SKM-1 (cell line): ENCODE results near the gene SFXN5.

Experiments used
- DNase-seq: peaks from one replicate; lab custom pipeline; 2025; ENCODE audit not compliant: unreplicated experiment; lab: John Stamatoyannopoulos, UW

The SFXN5 gene

DNA sequence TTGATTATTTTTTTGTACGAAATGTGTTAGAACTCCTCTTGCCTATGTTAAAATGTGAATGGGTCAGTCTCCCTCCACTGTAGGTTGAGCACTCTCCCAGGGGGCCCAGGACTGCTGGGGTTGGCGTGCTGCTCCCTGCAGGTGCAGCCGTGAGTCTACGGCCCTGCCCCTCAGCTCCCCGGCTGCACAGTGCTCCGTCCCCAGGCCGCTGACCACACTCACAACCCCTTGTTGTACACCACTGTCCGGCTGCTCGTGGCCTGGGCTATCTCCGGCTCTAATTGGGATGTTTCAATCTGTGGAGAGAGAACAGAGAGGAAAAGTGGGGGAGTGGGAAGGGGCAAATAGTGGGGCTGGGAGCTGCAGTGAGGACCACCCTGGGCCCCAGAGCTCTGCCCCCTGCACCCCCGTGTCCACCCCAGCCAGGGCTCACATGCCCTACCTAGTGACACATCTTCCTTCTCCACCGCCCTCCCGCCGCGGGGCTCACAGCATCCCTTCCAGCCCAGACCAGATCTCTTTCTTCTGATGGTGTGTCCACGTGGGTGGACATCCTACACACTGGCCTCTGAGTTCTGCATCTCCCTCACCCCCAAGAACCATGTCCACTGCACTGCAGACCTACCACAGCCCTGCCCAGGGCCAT lies 126.6 kb downstream of the SFXN5 start:
- no peak for DNase-seq

DNA sequence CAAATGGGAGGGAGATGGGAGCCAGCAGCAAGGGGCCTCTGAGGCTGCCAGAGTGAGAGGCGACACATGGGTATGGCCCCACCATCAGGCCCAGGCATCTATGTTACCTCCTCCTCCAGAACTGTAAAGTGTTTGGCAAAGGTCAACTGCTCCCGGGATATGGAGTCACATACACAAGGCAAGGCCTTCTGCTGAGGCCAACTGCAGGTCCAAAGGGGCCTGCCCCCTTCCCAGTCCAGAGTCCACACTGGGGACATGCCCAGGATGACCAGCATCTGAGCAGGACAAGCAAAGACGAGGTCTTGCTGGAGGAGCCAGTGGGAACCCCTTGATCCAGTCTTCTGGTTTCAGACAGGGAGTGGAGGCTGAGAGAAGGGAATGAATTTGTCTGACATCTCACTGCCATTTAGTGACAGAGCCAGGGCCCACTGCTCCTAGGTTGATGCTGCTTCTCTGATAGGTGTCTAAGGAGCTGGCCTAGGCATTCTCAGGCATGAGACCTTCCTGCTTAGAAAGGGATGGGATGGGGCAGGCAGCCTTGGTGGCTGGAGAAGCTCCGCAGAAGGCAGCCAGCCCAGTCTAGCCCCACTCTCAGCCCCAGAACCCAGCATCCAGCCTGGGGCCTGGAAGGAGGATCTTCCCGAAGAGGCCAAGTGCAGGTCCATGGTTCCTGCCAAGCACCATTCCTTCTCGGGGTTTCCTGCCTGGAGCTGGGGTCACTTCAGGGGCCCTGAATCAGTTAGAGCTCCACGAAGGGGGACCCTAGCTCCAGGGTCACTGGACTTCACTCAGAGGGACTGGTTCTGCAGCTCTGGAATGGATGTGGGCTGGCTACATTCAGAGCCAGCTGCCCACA lies 127.7 kb downstream of the SFXN5 start:
- no peak for DNase-seq

DNA sequence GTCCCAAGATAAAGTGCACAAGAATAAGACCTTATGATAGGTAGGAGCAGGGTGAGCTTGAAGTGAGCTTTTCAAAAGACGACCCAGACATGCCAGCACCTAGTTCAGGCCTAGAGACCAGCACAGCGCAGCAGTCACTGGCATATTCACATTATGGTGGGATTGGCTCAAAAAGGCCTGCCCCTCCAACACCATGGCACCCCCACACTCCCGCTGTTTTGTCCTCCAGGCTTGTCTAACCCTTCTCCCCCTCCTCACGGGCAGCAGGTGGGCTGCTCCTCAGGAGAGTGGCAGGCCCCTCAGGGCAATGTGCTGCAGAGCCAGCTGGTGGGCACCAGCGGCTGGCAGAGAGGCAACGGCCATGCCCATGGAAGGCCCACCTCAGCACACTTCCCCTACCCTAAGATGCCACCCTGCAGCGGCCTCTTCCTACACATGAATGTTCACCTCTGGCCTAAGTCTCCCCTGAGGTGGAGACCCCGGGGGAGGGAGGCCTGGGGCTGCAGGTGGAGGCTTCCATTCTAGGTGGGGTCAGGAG lies 128.6 kb downstream of the SFXN5 start:
- no peak for DNase-seq

DNA sequence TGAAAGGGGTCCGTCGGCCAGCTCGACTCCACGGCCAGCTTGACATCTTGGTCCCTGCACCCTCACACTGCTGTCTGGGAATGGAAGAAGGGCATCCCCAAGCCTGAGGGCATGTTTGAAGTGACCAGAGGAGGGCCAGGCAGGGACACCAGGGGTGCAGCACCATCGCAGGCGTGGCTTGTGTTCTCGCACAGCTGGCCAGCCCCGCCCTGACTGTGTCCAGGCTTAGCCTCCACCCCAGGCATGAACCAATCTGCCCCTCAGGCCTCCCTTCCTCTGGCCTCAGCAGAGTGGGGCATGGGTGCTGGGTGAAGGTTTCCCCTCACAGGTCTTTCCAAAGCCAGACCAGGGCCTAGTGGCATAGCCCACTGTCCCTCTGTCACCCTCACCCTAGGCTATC lies 129.2 kb downstream of the SFXN5 start:
- no peak for DNase-seq

DNA sequence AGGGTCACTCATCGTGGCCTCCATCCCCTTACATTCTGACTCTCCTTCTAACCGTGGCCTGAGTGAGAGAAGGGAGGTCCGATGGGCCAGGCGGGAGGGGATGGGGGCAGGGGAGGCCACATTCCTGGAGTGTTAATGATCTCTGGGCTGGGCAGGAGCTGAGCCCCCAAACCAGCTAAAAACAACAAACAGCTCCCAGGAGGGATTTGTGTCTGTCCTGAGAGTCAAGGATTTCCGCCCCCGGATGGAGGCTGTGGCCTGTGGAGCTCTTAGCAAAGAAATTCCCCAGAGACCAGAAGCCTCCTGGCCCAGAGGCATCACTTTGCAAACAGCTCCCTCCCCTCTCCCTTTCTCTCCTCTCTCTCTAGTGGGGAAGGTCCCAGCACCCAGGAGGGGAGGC lies 130.7 kb downstream of the SFXN5 start:
- no peak for DNase-seq

DNA sequence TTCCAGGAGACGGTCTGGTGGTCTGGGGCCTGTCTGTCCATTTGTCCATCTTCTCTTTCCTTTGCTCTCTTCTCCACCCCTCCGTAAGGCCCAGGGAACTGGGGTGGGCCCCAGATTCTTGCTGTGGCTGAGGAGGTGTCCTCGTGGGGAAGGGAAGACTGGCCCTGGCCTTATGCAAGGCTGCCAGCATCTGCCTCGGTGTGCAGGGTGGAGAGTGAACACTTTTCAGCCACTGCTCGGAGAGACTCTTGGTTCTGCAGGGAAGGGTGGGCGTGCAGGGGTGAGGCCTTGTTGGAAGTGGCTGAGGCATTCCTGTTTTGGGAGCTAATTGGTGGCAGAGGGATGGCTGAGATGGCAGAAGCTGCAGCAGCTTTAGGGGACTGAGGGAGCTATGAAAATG lies 131.2 kb downstream of the SFXN5 start:
- DNase-seq: no peak

DNA sequence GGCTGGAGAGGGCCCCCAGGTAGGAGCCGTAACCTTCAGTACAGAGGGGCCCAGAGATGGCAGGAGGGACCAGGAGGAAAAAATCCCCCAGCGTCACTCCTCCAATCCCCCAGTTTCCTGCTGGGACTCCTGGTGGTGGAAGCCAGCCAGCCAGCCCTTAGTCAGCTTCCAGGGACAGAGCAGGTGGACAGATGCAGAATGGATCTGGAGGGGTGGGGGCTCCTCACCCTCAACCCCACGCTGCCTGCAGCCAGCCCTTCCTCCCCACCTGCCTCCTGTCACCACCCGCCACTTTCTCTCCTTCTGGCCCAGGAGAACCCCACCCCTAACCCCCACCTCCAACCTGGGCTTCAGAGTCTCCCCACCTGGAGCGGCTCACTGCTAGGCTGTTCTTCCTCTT lies 133.1 kb downstream of the SFXN5 start:
- DNase-seq: no peak

DNA sequence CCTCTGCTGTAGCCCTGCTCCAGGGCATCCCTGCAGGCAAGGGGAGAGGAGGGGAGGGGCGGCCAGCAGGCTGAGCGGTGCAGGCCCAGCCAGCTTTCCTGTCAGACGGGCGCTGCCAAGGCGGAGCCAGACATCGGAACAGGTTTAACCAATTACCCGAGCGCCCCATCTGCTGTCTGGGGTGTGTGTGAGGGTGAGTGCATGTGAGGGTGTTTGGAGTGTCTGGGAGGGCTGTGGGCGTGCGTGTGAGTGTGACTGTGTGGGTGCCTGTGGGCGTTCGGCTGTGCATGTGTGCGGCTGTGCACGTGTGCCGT lies 134.2 kb downstream of the SFXN5 start:
- DNase-seq: no peak

DNA sequence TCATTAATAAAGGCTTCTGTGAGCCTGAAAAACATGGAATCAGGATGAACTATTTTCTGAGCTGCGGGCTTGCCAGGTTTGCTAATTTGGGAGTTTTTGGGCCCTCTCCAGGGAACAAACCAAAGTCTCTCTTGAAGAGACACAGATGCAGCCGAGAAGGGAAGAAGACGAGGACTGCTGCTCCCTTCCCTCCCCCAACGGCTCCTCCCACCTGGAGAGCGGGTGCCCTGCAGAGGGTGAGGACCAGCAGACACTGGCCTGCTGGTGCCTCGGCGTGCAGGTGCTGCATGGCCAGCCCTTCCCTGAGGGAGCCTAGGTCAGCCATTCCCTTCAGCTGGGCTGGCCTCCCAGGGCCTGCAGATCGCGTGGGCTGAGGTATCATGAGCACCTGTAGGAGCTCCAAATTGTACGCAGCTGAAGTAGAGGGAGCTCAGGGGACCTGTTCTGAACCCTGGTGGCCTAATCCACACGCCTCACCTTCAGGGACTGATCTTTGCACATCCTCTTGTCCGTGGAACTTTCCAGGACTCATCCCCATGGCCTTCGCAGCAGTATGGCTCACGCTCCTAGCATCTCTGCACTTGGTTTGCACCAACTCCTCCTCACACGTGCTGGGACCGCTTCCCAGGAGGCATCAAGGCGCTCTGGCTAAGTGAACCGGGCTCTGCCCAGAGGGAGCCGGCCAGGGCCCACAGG lies 134.7 kb downstream of the SFXN5 start:
- no peak for DNase-seq

DNA sequence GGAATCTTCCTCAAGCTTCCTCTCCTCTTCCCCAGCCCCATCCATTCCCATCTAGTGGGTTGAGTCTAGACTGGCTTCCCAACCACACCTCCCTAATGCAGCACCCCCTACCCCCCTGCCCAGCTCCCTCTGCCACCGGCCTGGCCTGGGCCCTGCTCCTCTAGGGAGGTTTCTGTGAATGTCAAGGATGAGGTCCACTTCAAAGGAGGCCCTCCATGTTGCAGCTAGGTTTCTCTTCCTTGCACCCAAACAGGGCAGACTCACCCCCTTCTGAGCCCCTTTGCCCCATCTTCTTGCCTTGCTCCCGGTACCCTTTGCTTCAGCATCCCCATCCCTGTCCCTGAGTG lies 135.9 kb downstream of the SFXN5 start:
- DNase-seq: no peak

DNA sequence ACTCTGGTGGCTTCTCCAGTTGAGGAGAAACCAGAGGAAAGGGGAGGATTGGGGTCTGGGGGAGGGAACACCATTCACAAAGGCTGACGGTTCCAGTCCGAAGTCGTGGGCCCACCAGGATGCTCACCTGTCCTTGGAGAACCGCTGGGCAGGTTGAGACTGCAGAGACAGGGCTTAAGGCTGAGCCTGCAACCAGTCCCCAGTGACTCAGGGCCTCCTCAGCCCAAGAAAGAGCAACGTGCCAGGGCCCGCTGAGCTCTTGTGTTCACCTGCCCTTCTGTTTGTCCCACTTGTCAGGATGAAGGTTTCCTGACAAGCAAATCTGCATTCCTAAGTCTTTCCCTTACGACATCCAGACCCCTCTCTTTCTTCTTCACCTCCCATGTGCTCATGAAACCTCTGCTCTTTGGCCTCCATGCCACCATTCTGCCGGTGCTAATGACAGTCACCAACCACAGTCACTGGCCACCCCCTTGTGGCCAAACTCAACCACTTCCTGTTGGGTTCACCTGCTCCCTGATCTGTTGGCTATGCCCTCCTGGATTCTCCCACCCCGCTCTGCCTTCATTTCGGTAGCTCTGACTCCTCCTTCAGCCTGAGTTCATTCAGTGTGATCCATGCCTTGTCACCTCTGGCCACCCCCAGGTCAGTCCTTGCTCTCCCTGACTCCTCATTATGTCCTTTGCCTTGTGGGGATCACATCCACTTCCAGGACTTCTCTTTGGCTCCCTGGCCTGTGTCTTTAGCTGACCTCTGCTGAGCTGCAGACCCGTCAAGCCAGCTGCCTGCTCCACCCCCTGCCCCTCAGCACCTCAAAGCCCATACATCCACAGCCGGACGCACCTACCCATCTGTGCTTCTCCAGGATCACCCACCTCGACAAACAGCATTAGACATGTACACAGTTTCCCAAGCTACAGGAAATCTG lies 136.6 kb downstream of the SFXN5 start:
- no peak for DNase-seq

DNA sequence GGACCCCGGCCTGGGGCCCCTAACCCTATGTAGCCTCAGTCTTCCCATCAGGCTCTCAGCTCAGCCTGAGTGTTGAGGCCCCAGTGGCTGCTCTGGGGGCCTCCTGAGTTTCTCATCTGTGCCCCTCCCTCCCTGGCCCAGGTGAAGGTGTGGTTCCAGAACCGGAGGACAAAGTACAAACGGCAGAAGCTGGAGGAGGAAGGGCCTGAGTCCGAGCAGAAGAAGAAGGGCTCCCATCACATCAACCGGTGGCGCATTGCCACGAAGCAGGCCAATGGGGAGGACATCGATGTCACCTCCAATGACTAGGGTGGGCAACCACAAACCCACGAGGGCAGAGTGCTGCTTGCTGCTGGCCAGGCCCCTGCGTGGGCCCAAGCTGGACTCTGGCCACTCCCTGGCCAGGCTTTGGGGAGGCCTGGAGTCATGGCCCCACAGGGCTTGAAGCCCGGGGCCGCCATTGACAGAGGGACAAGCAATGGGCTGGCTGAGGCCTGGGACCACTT lies 137.8 kb downstream of the SFXN5 start:
- no peak for DNase-seq

DNA sequence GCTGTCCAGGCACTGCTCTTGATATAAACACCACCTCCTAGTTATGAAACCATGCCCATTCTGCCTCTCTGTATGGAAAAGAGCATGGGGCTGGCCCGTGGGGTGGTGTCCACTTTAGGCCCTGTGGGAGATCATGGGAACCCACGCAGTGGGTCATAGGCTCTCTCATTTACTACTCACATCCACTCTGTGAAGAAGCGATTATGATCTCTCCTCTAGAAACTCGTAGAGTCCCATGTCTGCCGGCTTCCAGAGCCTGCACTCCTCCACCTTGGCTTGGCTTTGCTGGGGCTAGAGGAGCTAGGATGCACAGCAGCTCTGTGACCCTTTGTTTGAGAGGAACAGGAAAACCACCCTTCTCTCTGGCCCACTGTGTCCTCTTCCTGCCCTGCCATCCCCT lies 138.3 kb downstream of the SFXN5 start:
- DNase-seq: no peak

DNA sequence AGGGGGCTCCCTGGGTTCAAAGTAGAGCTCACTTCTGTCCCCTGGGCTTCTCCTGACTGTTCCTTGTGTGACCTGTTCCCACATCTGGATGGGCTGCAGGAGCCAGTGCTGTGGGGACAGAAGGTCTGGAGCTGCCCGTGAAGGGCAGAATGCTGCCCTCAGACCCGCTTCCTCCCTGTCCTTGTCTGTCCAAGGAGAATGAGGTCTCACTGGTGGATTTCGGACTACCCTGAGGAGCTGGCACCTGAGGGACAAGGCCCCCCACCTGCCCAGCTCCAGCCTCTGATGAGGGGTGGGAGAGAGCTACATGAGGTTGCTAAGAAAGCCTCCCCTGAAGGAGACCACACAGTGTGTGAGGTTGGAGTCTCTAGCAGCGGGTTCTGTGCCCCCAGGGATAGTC lies 138.7 kb downstream of the SFXN5 start:
- no peak for DNase-seq

DNA sequence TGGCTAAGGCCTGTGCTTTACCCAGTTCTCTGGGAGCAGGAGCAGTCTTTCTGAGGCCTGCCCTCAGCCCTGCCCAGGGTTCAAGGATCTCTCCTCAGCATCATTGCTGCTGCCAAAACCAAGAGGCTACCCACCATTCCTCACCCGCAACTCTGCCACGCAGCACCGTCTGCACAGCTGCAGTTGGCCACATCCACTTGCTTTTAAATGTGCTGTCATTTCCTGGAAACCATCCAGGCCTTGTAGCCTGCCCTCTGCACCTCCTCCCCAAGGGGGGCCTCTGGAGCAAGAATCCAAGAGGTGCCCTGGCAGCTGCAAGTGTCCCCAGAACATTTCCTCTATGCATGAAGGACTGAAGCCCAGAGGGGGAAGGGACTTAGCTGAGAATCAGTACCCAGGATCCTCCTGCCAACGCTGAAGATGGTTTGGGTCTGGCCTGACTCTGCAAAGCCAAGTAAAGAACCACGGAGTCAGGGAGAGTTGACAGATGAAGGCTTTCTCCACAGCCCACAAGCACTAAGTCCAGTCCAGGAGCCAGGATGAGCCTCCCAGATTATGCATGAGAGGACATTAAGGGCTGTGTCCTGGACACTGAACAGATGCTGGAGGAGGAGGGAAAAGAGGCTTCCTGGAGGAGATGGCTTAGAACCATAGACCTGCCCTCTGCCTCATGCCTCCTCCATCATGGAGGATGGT lies 139.3 kb downstream of the SFXN5 start:
- no peak for DNase-seq

DNA sequence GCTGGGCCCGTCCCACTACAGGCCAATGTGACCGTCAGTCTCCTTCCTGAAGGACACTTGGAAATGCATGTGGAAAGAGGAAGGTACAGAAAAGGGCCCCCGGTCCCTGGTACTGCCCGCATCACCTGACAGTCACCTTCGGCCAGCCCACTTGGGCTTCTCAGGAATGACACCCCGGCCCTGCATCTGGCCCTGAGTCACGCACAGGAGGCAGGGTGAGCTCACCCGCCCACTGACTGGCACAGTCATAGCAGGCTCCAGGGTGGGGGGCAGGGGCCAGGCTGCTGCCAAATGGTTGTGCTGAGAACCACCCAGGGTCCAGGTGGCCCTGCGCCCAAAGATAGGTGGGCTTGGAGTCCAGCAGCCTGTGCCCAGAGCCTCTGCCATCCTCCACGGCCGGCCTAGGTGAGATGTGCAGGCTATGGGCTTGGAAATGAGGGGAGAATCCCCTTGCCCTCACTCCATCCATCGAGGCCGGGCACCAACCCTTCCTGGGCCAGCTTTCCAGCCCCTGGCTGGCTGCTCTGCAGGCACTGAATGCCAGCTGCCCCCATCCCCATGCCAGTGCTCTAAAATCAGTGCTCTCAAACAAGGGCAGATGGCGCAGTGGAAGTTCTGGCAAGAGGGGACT lies 140.1 kb downstream of the SFXN5 start:
- DNase-seq: no peak

DNA sequence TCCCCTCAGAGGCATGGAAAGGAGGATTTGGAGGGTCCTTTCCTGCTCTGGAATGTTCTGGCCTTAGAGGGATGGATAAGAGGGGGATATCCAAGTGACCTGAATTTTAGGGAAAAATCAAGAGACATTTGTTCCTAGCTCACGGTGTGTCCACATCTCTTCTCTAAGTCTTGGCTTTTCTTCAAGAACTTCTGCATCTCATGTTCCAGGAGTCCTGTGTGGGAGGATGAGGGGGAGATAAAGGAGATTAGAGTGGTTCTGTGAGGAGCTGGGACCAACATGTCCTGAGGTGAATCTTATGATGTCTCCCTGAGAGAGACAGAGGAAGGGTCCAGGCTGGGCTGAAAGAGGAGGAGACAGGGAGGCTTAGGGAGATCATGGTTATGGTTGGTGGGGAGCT lies 142.5 kb downstream of the SFXN5 start:
- no peak for DNase-seq

DNA sequence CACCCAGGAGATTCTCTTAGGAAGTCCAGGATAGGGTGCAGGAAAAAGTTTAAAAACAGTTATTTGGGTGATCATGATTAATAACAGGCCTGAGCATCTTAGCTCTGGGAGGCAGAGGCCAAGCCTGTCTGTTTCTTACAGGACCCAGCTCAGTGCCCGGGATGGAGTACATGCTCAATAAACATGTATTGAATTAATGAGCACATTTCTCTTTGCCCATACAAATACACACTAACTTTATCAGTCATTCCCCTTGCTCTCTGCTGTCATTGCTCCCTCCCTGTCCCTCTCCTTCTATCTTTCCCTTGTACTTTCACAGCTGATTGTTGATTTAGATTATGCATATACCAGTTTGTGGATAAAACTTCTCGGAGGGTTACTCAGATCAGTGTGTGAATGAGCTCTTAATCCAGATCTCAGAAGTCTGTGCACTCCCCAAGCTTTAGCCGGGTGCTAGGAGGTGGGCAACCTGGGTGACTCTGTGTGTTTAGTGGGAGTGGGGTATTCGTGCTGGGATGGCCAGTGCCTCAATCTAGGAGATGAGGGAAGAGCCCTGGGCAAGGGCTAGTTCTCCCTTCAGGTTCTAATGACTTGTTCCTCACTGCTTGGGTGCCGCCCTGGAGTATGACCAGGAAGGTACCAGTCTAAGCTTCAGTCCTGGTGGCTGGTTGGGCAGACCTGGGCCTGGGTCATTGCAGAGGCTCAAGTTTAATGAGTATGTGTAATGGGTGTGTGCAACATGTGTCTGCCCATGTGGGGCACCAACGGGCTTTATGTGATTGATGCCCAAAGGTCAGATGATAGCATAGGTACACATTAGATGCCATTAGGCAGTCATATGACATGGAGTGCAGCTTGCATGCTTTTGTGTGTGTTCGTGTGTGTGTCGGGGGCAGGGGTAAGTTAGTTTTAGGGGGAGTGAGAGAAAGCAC lies 143.6 kb downstream of the SFXN5 start:
- no peak for DNase-seq
